Tibial artery (tissue), 4 donors: ENCODE measurements around the gene DSCAM.

Source experiments
- DNase-seq, 2 donors: peaks; one replicate each; pipeline ENCODE4 v3.0.0-alpha.2; 2019
- H3K27ac ChIP-seq, 2 donors: fragments of 200-600 bp; sonication (generic) in 1 of 2; 1 replicate in 1 of 2; 2 replicates in 1 of 2; pipeline ENCODE4 v1.5.1; 2018 to 2019; ENCODE audit warnings: mild to moderate bottlenecking in 1 of 2
- H3K27me3 ChIP-seq, 2 donors: fragments of 200-600 bp; sonication (generic) in 1 of 2; one replicate each; pipeline versions ENCODE4 v1.5.1 to v1.6.0; 2016 to 2019
- H3K36me3 ChIP-seq, 3 donors: fragments of 200-600 bp; sonication (generic) in 2 of 3; one replicate each; pipeline ENCODE4 v1.5.1; 2016 to 2019; ENCODE audit warnings: mild to moderate bottlenecking in 2 of 3
- H3K4me1 ChIP-seq, 4 donors: fragments of 200-600 bp; sonication (generic) in 2 of 4; 1 replicate in 3 of 4; 2 replicates in 1 of 4; pipeline ENCODE4 v1.5.1; 2016 to 2019
- H3K4me3 ChIP-seq, 2 donors: fragments of 200-600 bp; sonication (generic) in 1 of 2; 1 replicate in 1 of 2; 2 replicates in 1 of 2; pipeline ENCODE4 v1.5.1; 2018 to 2019; ENCODE audit warnings: mild to moderate bottlenecking in 2 of 2
- H3K9me3 ChIP-seq, 3 donors: fragments of 200-600 bp; sonication (generic) in 1 of 3; one replicate each; pipeline ENCODE4 v1.5.1; 2016 to 2019
- CTCF ChIP-seq, 2 experiments: fragments of 200-600 bp in 1 of 2; fragments of 450-650 bp in 1 of 2; IDR thresholded peaks; one replicate each; pipeline ENCODE4 v1.5.1; 2017 to 2019; ENCODE audit warnings: antibody characterized with exemption in 2 of 2, mild to moderate bottlenecking in 1 of 2, moderate library complexity in 1 of 2
- intact Hi-C: fragments of 100-400 bp; cut with DNase I; formaldehyde crosslinking; loops from one replicate; pipeline ENCODE4 v1.15.0; 2023; ENCODE audit warnings: low total_unique reads

The DSCAM gene

GRCh38 chr21:40099809-40100208 is 747.1 kb downstream of the DSCAM start:
- Histone ChIP-seq H3K36me3 (no peaks in the 10 kb centered on the region), H3K27ac (no peak overlapping the region), H3K27me3 (no peaks in the 10 kb centered on the region), H3K4me1 (no peaks in the 10 kb centered on the region), H3K9me3 (no peaks in the 10 kb centered on the region), H3K4me3 (no peak overlapping the region)
- DNase-seq, result no peak
- intact Hi-C loops, result no loop called here
- TF ChIP-seq CTCF (IDR thresholded peaks at IDR 0.05), result no peak

DNA sequence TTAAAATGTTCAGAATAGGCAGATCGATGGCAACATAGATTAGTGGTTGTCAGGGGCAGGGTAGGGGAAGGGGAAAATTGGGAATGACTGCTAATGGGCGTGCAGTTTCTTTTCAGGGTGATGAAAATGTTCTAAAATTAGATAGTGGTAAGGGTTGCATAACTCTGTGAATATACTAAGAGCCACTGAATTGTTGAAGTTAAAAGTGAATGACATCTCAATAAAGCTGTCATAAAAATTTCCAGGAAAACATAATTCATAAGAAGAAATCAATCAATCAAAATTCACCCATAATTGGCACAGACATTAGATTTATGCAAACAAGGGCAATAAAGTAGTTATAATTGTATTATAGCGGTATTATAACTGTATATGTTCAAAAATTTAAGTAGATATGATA is 751.5 kb downstream of the DSCAM start:
- Histone ChIP-seq H3K4me3 (no peak overlapping the region), H3K27ac (no peak overlapping the region), H3K4me1 (no peaks in the 10 kb centered on the region), H3K36me3 (no peaks in the 10 kb centered on the region), H3K27me3 (no peaks in the 10 kb centered on the region), H3K9me3 (no peaks in the 10 kb centered on the region)
- DNase-seq, result no peak
- TF ChIP-seq CTCF (IDR thresholded peaks at IDR 0.05), result no peak
- intact Hi-C loops, result no loop called here

- Histone ChIP-seq H3K27ac (no peak overlapping the region), H3K4me1 (no peaks in the 10 kb centered on the region), H3K4me3 (no peak overlapping the region), H3K36me3 (no peaks in the 10 kb centered on the region), H3K9me3 (no peaks in the 10 kb centered on the region), H3K27me3 (no peaks in the 10 kb centered on the region)
- intact Hi-C loops, result no loop called here
- TF ChIP-seq CTCF (IDR thresholded peaks at IDR 0.05), result no peak
- DNase-seq, result no peak
Measured at GRCh38 chr21:40080385-40080784, 766.6 kb downstream of the DSCAM start.

DNA sequence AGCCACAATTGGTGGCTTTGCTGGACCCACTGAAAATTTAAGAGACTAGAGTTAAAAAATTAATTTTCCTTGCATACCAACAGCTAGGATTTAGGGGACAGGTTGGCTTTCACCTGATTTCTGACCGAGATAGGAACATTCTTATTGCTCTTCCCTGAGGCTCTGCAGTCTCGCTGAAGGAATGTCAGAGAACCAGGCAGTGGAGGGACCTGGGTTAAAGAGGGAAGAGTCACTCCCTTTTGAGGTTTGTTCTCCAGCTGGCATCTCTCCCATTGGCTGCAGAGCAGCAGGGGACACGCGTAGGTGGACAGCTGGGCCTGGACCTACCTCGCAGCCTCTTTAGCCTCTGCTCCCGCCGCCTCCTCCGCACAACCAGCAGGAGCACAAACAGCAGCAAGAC is 772.2 kb downstream of the DSCAM start:
- intact Hi-C loops, result no loop called here
- H3K4me1 ChIP-seq, result peaks cover 0 to 12% (median 0%) of the 10 kb centered on the region in 4 donors
- H3K27ac ChIP-seq, result no peak overlapping the region
- H3K27me3 ChIP-seq, result no peaks in the 10 kb centered on the region
- H3K4me3 ChIP-seq, result no peak overlapping the region
- H3K36me3 ChIP-seq, result no peaks in the 10 kb centered on the region
- TF ChIP-seq CTCF (IDR thresholded peaks at IDR 0.05), result no peak
- DNase-seq, result no peak
- H3K9me3 ChIP-seq, result no peaks in the 10 kb centered on the region

GRCh38 chr21:40074198-40074597 is 772.8 kb downstream of the DSCAM start:
- Histone ChIP-seq H3K27ac (no peak overlapping the region), H3K27me3 (no peaks in the 10 kb centered on the region), H3K36me3 (no peaks in the 10 kb centered on the region), H3K4me1 (peaks cover 0 to 12% (median 0%) of the 10 kb centered on the region in 4 donors), H3K4me3 (no peak overlapping the region), H3K9me3 (no peaks in the 10 kb centered on the region)
- intact Hi-C loops, result no loop called here
- no peak for TF ChIP-seq CTCF (IDR thresholded peaks at IDR 0.05)
- no peak for DNase-seq

GRCh38 chr21:40073642-40074041 is 773.3 kb downstream of the DSCAM start:
- peaks cover 0 to 12% (median 0%) of the 10 kb centered on the region in 4 donors for H3K4me1 ChIP-seq
- no peak overlapping the region for H3K4me3 ChIP-seq
- H3K36me3 ChIP-seq, result no peaks in the 10 kb centered on the region
- intact Hi-C loops, result no loop called here
- H3K27me3 ChIP-seq, result no peaks in the 10 kb centered on the region
- no peak overlapping the region for H3K27ac ChIP-seq
- TF ChIP-seq CTCF (IDR thresholded peaks at IDR 0.05), result no peak
- no peaks in the 10 kb centered on the region for H3K9me3 ChIP-seq
- no peak for DNase-seq
